ENCODE results near the gene IDUA.
"Not testable (repeated sequence)": the region's sequence is repeated elsewhere in the genome, so short reads cannot be mapped to it uniquely, and the experiment has no call there.

The IDUA gene

DNA sequence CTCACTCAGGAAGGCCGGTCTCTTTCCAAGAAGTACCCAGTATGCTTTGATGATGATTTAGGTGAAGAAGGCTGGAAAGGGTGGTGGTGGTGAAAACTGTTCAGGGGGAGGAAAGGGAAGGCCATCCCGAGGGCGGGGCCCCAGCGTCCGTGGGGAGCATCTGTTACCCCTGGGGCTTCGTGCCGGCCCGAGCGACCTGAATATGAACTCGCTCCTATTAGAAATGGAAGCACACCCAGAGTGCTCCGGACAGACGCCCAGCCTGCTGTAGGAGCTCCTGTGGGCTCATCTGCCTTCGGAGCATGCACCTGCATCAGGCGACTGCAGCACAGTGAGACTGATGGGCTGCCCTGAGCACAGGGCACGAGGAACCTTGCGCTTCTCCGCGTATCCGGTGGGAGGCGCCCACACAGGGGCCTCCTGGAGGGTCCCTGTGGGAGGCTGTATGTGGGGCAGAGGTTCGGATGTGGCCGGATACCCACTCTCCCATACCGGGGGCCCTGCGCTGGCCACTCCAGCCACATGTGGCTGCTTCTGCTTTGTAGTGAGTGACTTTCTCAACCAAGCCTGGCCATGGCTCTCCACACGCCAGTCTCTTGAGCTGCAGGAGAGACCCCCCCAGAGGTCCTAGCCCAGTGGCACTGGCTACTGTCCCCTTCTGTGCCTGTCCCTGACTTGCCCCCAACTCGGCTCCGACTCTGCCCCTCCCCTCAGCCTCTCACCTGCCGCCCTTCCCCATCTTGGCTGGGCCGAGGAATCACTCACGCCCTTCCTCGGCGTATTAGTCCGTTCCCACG, 61.3 kb downstream of the IDUA start:
- DNase-seq = no peak

DNA sequence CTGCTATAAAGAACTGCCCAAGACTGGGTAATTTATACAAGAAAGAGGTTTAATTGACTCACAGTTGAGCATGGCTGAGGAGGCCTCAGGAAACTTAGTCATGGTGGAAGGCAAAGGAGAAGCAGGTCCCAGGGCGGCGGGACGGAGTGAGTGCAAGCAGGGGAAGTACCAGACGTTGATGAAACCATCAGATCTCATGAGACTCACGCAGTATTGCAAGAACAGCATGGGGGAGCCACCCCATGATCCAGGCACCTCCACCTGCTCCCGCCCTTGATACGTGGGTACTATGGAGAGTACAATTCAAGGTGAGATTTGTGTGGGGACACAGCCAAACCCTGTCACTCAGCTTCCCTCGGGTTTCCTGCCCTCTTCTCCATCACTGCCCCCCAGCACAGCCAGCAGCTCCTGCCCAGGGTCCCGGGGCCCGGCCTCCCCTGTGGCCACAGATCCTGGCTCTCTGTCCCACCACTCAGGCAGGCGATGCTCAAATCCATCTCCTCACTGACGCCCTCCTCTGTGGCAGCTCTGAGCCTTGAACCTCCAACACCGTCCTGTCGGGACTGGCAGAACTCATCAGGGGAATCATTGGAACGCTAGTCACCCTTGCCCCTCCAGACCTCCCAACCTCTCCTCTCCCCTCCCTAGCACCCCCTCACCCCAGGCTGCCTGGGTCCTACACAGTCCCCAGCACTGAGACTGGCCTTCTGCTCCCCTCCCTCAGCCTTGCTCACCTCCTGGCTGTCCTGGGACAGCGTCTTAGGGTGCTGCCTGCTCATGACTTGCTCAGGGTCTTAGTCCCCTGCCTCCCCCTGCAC, 62.1 kb downstream of the IDUA start:
- DNase-seq = no peak

DNA sequence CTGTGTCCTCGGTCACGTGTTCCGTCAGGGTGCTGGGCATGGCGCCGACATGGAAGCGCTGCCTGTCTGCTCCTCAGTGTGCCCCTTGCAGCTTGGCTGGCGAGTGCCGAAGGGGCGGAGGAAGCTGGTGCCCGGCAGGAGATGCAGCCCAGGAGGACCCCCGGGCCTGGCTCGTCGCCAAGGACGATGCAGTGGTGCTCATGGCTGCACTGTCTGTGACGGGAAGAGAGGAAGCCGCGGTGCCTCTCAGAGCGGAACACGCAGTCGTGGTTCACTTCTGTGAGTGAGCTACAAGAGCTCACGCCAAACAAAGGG, 62.7 kb downstream of the IDUA start:
- no peak for DNase-seq

DNA sequence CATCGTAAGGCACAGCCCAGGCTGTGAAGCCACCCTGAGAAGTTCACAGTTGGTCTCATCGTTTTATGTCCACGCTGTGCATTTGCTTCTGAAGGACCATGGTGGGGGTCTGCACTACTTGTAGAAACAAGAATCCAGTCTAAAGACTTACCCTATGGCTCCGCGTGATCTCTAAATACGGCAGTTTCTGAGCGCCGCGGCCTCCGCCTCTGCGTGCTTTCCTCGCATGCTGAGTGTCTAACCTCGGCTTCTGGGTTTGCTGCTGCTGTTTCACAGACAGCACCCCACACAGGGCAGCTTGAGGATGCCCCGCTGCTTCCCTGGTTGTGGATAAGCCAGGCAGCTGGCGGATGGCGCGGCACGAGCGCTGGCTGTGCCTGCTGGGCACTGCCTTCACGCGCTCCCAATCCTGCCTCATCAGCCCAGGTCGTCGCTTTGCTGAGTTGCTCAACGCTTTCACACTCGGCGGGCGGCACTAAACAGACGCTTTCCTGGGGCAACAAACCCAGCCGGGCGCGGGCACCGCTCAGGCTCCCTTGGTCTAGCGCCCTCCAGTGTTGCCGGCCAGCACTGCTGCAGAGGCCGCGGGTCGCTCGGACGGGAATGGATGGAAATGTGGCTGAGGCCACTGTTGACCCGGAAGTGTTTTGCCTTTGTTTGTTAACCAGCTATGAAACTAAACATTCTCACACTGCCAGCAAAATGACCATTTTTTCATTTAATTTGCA, 63.8 kb downstream of the IDUA start:
- DNase-seq = no peak

DNA sequence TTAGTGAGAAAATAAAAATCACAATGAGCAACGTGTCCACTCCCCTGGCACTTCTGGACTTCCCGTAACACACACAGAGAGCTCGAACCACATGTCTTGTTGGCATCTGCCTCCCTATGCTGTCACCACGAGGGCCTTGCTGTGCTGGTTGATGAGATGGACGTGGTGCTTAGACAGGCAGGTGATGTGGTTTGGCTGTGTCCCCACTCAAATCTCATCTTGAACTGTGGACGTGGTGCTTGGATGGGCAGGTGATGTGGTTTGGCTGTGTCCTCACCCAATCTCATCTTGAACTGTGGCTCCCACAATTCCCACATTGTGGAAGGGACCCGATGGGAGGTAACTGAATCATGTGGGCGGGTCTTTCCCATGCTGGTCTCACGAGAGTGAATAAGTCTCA, 64.6 kb downstream of the IDUA start:
- no peak for DNase-seq

DNA sequence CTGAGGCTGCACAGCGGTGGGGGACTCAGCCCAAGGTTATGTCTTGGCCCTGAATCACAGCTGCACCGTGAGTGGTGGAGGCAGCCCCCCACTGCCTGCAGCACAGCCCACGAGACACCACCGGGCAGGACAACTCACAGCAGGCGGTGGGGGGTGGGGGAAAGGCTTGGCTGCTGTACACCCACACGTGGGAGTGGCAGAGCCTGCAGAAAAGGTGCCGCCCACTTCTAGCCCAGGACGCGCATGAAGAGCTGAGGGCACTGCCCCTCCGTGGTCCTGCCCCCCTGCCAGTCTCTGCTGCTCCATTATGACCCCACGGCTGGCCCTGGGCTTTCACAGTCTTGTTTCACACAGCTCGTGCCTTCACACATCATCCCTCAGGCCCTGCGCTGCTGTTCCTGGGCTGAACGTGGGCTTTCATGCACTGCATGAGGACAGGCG, 65.4 kb downstream of the IDUA start:
- DNase-seq = no peak

DNA sequence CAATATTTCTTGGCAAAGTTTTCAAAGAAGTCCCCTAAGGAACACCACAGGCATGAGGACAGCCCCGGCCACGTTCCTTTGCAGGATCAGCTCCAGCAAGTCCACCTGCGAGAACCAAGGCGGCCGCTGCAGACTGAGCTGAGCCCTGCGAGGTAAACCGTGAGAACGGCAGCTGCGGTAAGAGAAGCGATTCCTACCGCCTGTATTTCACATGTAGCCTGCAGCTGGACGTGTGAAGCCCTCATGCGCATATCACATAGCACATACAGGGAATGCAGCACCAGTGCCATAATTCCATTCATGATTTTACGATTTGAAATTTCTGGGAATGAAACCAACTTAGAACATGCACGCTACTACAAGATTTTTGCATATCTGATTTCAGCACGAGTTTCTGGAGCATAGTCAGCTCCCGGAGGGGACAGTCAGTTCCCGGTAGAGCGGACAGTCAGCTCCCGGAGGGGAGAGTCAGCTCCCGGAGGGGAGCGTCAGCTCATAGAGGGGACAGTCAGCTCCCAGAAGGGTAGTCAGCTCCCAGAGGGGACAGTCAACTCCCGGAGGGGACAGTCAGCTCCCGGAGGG, 66.3 kb downstream of the IDUA start:
- DNase-seq = peak; percentile 83

DNA sequence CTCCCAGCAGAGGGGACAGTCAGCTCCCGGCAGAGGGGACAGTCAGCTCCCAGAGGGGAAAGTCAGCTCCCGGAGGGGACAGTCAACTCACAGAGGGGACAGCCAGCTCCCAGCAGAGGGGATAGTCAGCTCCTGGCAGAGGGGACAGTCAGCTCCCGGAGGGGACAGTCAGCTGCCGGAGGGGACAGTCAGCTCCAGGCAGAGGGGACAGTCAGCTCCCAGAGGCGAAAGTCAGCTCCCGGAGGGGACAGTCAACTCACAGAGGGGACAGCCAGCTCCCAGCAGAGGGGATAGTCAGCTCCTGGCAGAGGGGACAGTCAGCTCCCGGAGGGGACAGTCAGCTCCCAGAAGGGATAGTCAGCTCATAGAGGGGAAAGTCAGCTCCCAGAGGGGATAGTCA, 67.0 kb downstream of the IDUA start:
- DNase-seq = not testable (repeated sequence)

Measured in fibroblast of skin of right biceps (primary cell).